ENCODE data around the gene RPL3. TPM values are rescaled to one million over a fixed set of nuclear protein-coding genes. Genes with fewer than 3 reads are reported as not detected.
"Not testable (repeated sequence)": the region's sequence is repeated elsewhere in the genome, so short reads cannot be mapped to it uniquely, and the experiment has no call there.

The RPL3 gene
- total and polyA plus RNA-seq, 2 donors from 2014 or later, result 1,862 to 2,443 TPM

GRCh38 chr22:39360242-39360641, 40.8 kb upstream of the RPL3 start:
- DNase-seq (no peak), FAIRE-seq (no peak)
- Histone ChIP-seq H3K27ac (ENCODE audit: low read depth in 2 of 2, low read length in 2 of 2) (no peak overlapping the region), H3K4me3 (ENCODE audit: low read length in 3 of 3) (no peak overlapping the region), H3K4me1 (ENCODE audit: control insufficient read depth in 2 of 3, insufficient read depth in 2 of 3, low read depth in 1 of 3, low read length in 3 of 3) (no peaks in the 10 kb centered on the region), H3K9me3 (ENCODE audit: control insufficient read depth in 2 of 3, insufficient read depth in 1 of 3, low read length in 3 of 3) (no peaks in the 10 kb centered on the region), H3K9ac (ENCODE audit: low read length in 3 of 3) (no peak overlapping the region), H3K27me3 (ENCODE audit: control insufficient read depth, insufficient read depth, low read length) (no peaks in the 10 kb centered on the region), H3K36me3 (ENCODE audit: control insufficient read depth in 2 of 3, insufficient read depth in 3 of 3, low read length in 3 of 3) (no peaks in the 10 kb centered on the region)
- no peak for TF ChIP-seq CTCF (IDR thresholded peaks at IDR 0.05; ENCODE audit: borderline replicate concordance, extremely low read depth, insufficient read depth)
- intact Hi-C loops (cut with DNase I), result no loop called here

- Histone ChIP-seq H3K4me3 (ENCODE audit: low read length in 3 of 3) (no peak overlapping the region), H3K27ac (ENCODE audit: low read depth in 2 of 2, low read length in 2 of 2) (no peak overlapping the region), H3K36me3 (ENCODE audit: control insufficient read depth in 2 of 3, insufficient read depth in 3 of 3, low read length in 3 of 3) (no peaks in the 10 kb centered on the region), H3K4me1 (ENCODE audit: control insufficient read depth in 2 of 3, insufficient read depth in 2 of 3, low read depth in 1 of 3, low read length in 3 of 3) (no peaks in the 10 kb centered on the region), H3K27me3 (ENCODE audit: control insufficient read depth, insufficient read depth, low read length) (no peaks in the 10 kb centered on the region), H3K9ac (ENCODE audit: low read length in 3 of 3) (no peak overlapping the region), H3K9me3 (ENCODE audit: control insufficient read depth in 2 of 3, insufficient read depth in 1 of 3, low read length in 3 of 3) (no peaks in the 10 kb centered on the region)
- intact Hi-C loops (cut with DNase I), result no loop called here
- FAIRE-seq (no peak), DNase-seq (no peak)
- no peak for TF ChIP-seq CTCF (IDR thresholded peaks at IDR 0.05; ENCODE audit: borderline replicate concordance, extremely low read depth, insufficient read depth)
Measured at GRCh38 chr22:39359659-39360195, 40.3 kb upstream of the RPL3 start.

GRCh38 chr22:39358197-39358596, 38.8 kb upstream of the RPL3 start:
- H3K4me1 ChIP-seq (ENCODE audit: control insufficient read depth in 2 of 3, insufficient read depth in 2 of 3, low read depth in 1 of 3, low read length in 3 of 3); H3K9me3 ChIP-seq (ENCODE audit: control insufficient read depth in 2 of 3, insufficient read depth in 1 of 3, low read length in 3 of 3); H3K27ac ChIP-seq (ENCODE audit: low read depth in 2 of 2, low read length in 2 of 2); H3K4me3 ChIP-seq (ENCODE audit: low read length in 3 of 3); H3K9ac ChIP-seq (ENCODE audit: low read length in 3 of 3); intact Hi-C loops (cut with DNase I); H3K36me3 ChIP-seq (ENCODE audit: control insufficient read depth in 2 of 3, insufficient read depth in 3 of 3, low read length in 3 of 3); DNase-seq; FAIRE-seq; H3K27me3 ChIP-seq (ENCODE audit: control insufficient read depth, insufficient read depth, low read length): not testable (repeated sequence)

- H3K9me3 ChIP-seq (ENCODE audit: control insufficient read depth in 2 of 3, insufficient read depth in 1 of 3, low read length in 3 of 3); H3K9ac ChIP-seq (ENCODE audit: low read length in 3 of 3); FAIRE-seq; H3K27ac ChIP-seq (ENCODE audit: low read depth in 2 of 2, low read length in 2 of 2); H3K4me3 ChIP-seq (ENCODE audit: low read length in 3 of 3); H3K36me3 ChIP-seq (ENCODE audit: control insufficient read depth in 2 of 3, insufficient read depth in 3 of 3, low read length in 3 of 3); intact Hi-C loops (cut with DNase I); H3K27me3 ChIP-seq (ENCODE audit: control insufficient read depth, insufficient read depth, low read length); H3K4me1 ChIP-seq (ENCODE audit: control insufficient read depth in 2 of 3, insufficient read depth in 2 of 3, low read depth in 1 of 3, low read length in 3 of 3): not testable (repeated sequence)
- peak in 3 of 5 donors; percentile 43 to 58 (median 53) for DNase-seq
Measured at GRCh38 chr22:39357110-39358108, 38.0 kb upstream of the RPL3 start.

Measured in kidney (tissue), 14 donors.